SW 1271 (cell line): ENCODE data around the gene PHYH.
"Not testable (repeated sequence)": the region's sequence is repeated elsewhere in the genome, so short reads cannot be mapped to it uniquely, and the experiment has no call there.

Experiments
- DNase-seq, 2 experiments: peaks; one replicate each; lab custom pipeline; 2025; lab: John Stamatoyannopoulos, UW

PHYH gene

GRCh38 chr10:13299437-13300287 lies at the start of gene PHYH:
Gene PHYH (minus strand): TSS chr10:13300064. CDS start chr10:13300042, 22 bp downstream.
- peak; percentile 35 to 69 for DNase-seq

GRCh38 chr10:13348216-13349017 lies 48.6 kb upstream of the PHYH start, which contains the start of gene SEPHS1:
Gene SEPHS1 (minus strand): TSS chr10:13348293. CDS start chr10:13344950, 3,343 bp downstream.
- DNase-seq = peak; percentile 23 to 62

- DNase-seq = peak in 1 of 2 experiments; percentile 51
Observed at GRCh38 chr10:13347500-13348156, 47.8 kb upstream of the PHYH start.

GRCh38 chr10:13347043-13347499 lies 47.2 kb upstream of the PHYH start:
- DNase-seq = no peak

GRCh38 chr10:13346283-13347042 lies 46.6 kb upstream of the PHYH start:
- no peak for DNase-seq

- DNase-seq = no peak
Observed at GRCh38 chr10:13340626-13341376, 40.9 kb upstream of the PHYH start.

- DNase-seq = no peak
Observed at GRCh38 chr10:13340068-13340467, 40.2 kb upstream of the PHYH start.

GRCh38 chr10:13338390-13339110 lies 38.7 kb upstream of the PHYH start:
- no peak for DNase-seq

GRCh38 chr10:13337827-13338196 lies 37.9 kb upstream of the PHYH start:
- DNase-seq = no peak

- DNase-seq = no peak
Observed at GRCh38 chr10:13337128-13337826, 37.4 kb upstream of the PHYH start.

- DNase-seq = no peak
Observed at GRCh38 chr10:13335881-13336280, 36.0 kb upstream of the PHYH start.

- no peak for DNase-seq
Observed at GRCh38 chr10:13334556-13334955, 34.7 kb upstream of the PHYH start.

- no peak for DNase-seq
Observed at GRCh38 chr10:13331646-13332045, 31.8 kb upstream of the PHYH start.

GRCh38 chr10:13330980-13331379 lies 31.1 kb upstream of the PHYH start:
- not testable (repeated sequence) for DNase-seq

GRCh38 chr10:13329565-13329964 lies 29.7 kb upstream of the PHYH start:
- DNase-seq = no peak

- no peak for DNase-seq
Observed at GRCh38 chr10:13328613-13329012, 28.7 kb upstream of the PHYH start.

- no peak for DNase-seq
Observed at GRCh38 chr10:13328126-13328525, 28.3 kb upstream of the PHYH start.

GRCh38 chr10:13327534-13327933 lies 27.7 kb upstream of the PHYH start:
- no peak for DNase-seq

- no peak for DNase-seq
Observed at GRCh38 chr10:13322615-13323148, 22.8 kb upstream of the PHYH start.
